Astrocyte of the spinal cord (primary cell): ENCODE data around the gene SNAP25.

ENCODE experiments used
- DNase-seq: peaks from one replicate; pipeline ENCODE4 v3.0.0; 2011; ENCODE audit warnings: low read depth, low spot score
- H3K4me3 ChIP-seq: 2 replicates; pipeline ENCODE4 v1.5.1; 2011; ENCODE audit warnings: low read depth, mild to moderate bottlenecking, low read length, moderate library complexity
- CTCF ChIP-seq: IDR thresholded peaks from 2 replicates; pipeline ENCODE4 v1.5.1; 2012; ENCODE audit warnings: low read depth, mild to moderate bottlenecking, low read length, inconsistent platforms
- in situ Hi-C: cut with HindIII; loops from 2 replicates; pipeline ENCODE4 v1.10.0; 2017; ENCODE audit warnings: low sequenced_read_pairs

The SNAP25 gene

GRCh38 chr20:10228330-10228729 lies 9.7 kb downstream of the SNAP25 start:
- DNase-seq, result no peak
- no peak for TF ChIP-seq CTCF
- in situ Hi-C loops, result no loop called here
- H3K4me3 ChIP-seq, result no peak overlapping the region

- H3K4me3 ChIP-seq, result no peak overlapping the region
- in situ Hi-C loops, result no loop called here
- no peak for DNase-seq
- no peak for TF ChIP-seq CTCF
Measured at GRCh38 chr20:10231290-10231689, 12.7 kb downstream of the SNAP25 start.

- DNase-seq, result no peak
- in situ Hi-C loops, result no loop called here
- no peak overlapping the region for H3K4me3 ChIP-seq
Measured at GRCh38 chr20:10236540-10237533, 18.2 kb downstream of the SNAP25 start.

GRCh38 chr20:10239954-10240353 lies 21.3 kb downstream of the SNAP25 start:
- TF ChIP-seq CTCF, result no peak
- DNase-seq, result no peak
- in situ Hi-C loops, result no loop called here
- H3K4me3 ChIP-seq, result no peak overlapping the region

More at GRCh38 chr20:10236540-10237533, 18.2 kb downstream of the SNAP25 start:
- no peak for TF ChIP-seq CTCF

- no peak overlapping the region for H3K4me3 ChIP-seq
- TF ChIP-seq CTCF, result no peak
- in situ Hi-C loops, result no loop called here
- DNase-seq, result no peak
Measured at GRCh38 chr20:10240655-10241054, 22.0 kb downstream of the SNAP25 start.

- TF ChIP-seq CTCF, result no peak
- DNase-seq, result no peak
- no peak overlapping the region for H3K4me3 ChIP-seq
- in situ Hi-C loops, result no loop called here
Measured at GRCh38 chr20:10242166-10242565, 23.5 kb downstream of the SNAP25 start.
